ENCODE results near the gene DIP2C.
"Not testable (repeated sequence)": the region's sequence is repeated elsewhere in the genome, so short reads cannot be mapped to it uniquely, and the experiment has no call there.

Gene DIP2C

GRCh38 chr10:682931-683447 is 6.5 kb downstream of the DIP2C start:
- TF ChIP-seq CTCF (IDR thresholded peaks at IDR 0.05; ENCODE audit: low read depth, low read length), result no peak
- Histone ChIP-seq H3K9me3 (ENCODE audit: severe bottlenecking) (no peaks in the 10 kb centered on the region), H3K36me3 (no peaks in the 10 kb centered on the region), H3K4me3 (ENCODE audit: low read depth, low read length) (no peak overlapping the region), H3K27ac (no peak overlapping the region), H3K27me3 (ENCODE audit: insufficient read depth, low read depth, severe bottlenecking) (no peaks in the 10 kb centered on the region)
- no peak for DNase-seq

DNA sequence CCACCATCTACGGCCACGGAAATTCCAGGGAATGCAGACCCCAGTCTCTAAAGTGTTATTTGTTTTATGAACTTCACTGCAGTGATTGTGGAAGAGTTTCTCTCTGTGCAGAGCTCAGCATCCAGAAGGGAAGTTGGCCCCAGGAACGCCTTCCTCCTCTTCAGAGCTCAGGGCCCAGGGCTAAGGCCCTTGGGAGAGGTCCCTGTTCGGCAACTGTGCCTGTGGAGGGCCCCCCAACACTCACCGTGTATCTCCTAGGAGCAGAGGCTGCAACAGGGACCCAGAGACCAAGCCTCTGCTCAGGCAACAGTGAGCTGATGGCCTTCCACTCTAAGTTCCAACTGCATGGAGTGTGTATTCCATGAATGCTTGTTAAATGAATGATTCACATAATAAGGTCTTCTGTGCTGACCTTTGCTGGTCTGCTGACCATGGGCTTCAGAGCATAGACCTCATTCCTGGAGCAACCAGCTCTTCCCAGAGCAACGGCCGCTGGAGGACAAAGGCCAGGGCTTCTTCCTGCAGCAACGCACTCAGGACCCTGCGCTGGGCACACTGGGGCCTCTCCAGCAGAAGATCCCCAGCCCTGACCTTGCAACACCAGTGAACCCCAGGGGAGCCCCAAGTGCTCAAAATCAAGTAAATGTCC is 7.7 kb downstream of the DIP2C start:
- no peak overlapping the region for H3K4me3 ChIP-seq (ENCODE audit: low read depth, low read length)
- H3K9me3 ChIP-seq (ENCODE audit: severe bottlenecking), result no peaks in the 10 kb centered on the region
- H3K27ac ChIP-seq, result no peak overlapping the region
- H3K36me3 ChIP-seq, result no peaks in the 10 kb centered on the region
- no peak for DNase-seq
- H3K27me3 ChIP-seq (ENCODE audit: insufficient read depth, low read depth, severe bottlenecking), result no peaks in the 10 kb centered on the region
- no peak for TF ChIP-seq CTCF (IDR thresholded peaks at IDR 0.05; ENCODE audit: low read depth, low read length)

DNA sequence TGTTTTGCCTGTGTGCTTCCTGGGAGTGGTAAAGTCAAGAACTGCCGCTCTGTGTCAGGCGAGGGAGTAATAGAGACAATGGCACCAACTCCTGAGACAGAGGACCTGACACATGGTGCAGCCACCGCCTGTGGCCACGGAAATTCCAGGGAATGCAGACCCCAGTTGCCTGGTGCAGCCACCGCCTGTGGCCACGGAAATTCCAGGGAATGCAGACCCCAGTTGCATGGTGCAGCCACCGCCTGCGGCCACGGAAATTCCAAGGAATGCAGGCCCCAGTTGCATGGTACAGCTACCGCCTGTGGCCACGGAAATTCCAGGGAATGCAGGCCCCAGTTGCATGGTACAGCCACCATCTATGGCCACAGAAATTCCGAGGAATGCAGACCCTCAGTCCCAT is 8.7 kb downstream of the DIP2C start:
- peak overlapping the region; percentile 53 for H3K27ac ChIP-seq
- TF ChIP-seq CTCF (IDR thresholded peaks at IDR 0.05; ENCODE audit: low read depth, low read length), result no peak
- no peak overlapping the region; the same call in 1 of the 2 replicates for H3K4me3 ChIP-seq (ENCODE audit: low read depth, low read length)
- no peaks in the 10 kb centered on the region for H3K36me3 ChIP-seq
- no peak for DNase-seq
- no peaks in the 10 kb centered on the region for H3K27me3 ChIP-seq (ENCODE audit: insufficient read depth, low read depth, severe bottlenecking)
- H3K9me3 ChIP-seq (ENCODE audit: severe bottlenecking), result no peaks in the 10 kb centered on the region

DNA sequence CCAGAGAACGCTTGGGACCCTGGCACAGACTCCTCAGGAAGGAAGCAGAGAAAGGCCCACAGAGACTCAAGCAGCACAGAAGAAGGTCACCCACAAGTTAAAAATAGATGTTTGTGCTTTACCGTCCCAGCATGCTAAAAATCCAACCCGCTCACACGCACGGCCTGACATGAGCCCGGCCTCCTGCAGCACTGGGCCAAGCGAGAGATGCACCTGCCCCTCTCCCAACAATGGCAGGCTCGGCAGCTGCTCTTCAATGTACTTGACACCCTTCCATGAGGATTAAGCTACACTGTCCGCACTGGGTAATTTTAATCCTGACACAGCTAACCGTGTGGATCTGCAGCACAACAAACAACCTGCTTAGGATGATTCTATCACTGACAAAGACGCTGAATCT is 9.3 kb downstream of the DIP2C start:
- peak overlapping the region; percentile 53 for H3K27ac ChIP-seq
- TF ChIP-seq CTCF (IDR thresholded peaks at IDR 0.05; ENCODE audit: low read depth, low read length), result no peak
- no peak overlapping the region for H3K4me3 ChIP-seq (ENCODE audit: low read depth, low read length)
- H3K36me3 ChIP-seq, result no peaks in the 10 kb centered on the region
- no peaks in the 10 kb centered on the region for H3K9me3 ChIP-seq (ENCODE audit: severe bottlenecking)
- DNase-seq, result peak; percentile 60
- no peaks in the 10 kb centered on the region for H3K27me3 ChIP-seq (ENCODE audit: insufficient read depth, low read depth, severe bottlenecking)

DNA sequence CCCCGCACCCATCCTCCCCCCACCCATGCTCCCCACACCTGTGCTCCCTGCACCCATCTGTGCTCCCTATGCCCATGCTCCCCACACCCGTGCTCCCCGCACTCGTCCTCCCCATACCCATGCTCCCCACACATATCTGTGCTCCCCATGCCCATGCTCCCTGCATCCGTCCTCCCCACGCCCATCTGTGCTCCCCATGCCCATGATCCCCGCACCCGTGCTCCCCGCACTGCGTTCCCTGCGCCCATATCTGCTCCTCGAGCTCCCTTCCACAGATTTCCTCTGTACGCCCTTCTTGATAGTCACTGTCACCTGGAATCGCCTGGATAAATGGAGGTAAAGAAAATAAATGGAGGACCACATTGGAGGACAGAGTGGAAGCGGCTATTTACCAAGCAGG is 9.9 kb downstream of the DIP2C start:
- Histone ChIP-seq H3K36me3 (no peaks in the 10 kb centered on the region), H3K4me3 (ENCODE audit: low read depth, low read length) (no peak overlapping the region), H3K27me3 (ENCODE audit: insufficient read depth, low read depth, severe bottlenecking) (no peaks in the 10 kb centered on the region), H3K9me3 (ENCODE audit: severe bottlenecking) (no peaks in the 10 kb centered on the region), H3K27ac (no peak overlapping the region)
- TF ChIP-seq CTCF (IDR thresholded peaks at IDR 0.05; ENCODE audit: low read depth, low read length), result no peak
- DNase-seq, result no peak

DNA sequence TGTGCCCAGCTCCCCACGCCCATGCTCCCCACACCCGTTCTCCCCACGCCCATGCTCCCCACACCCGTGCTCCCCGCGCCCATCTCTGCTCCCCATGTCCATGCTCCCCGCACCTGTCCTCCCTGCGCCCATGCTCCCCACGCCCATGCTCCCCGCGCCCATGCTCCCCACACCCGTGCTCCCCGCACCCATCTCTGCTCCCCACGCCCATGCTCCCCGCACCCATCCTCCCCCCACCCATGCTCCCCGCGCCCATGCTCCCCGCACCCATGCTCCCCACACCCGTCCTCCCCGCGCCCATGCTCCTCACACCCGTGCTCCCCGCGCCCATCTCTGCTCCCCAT is 10.8 kb downstream of the DIP2C start:
- not testable (repeated sequence) for H3K9me3 ChIP-seq (ENCODE audit: severe bottlenecking)

More for the DNA sequence above, 10.8 kb downstream of the DIP2C start:
- not testable (repeated sequence) for H3K36me3 ChIP-seq; DNase-seq; H3K4me3 ChIP-seq (ENCODE audit: low read depth, low read length); H3K27ac ChIP-seq; H3K27me3 ChIP-seq (ENCODE audit: insufficient read depth, low read depth, severe bottlenecking)

Data from WERI-Rb-1 (cell line).